HepG2 (cell line): ENCODE measurements around the gene PIK3R5. TPM values are rescaled to one million over a fixed set of nuclear protein-coding genes. Genes with fewer than 3 reads are reported as not detected.

ENCODE experiments used
- ATAC-seq: fragments of 200-7000 bp; cut with Tn5 transposase; 3 replicates; pipeline ENCODE4 v1.9.1; 2020; ENCODE audit warnings: mild to moderate bottlenecking, moderate library complexity
- BruUV-seq: library from RNA; stranded (reverse); fragments of 400-500 nt; replicated peaks from 2 replicates; lab custom pipeline; 2021; lab: Mats Ljungman, UMichigan
- CTCF ChIA-PET: fragments of 300-600 bp; formaldehyde crosslinking; extraction: SDS; loops from one replicate; lab custom pipeline; 2021; ENCODE audit warnings: low total read pairs, inconsistent platforms, low intra/inter-chr PET ratio; lab: Yijun Ruan, JAX
- POLR2A ChIA-PET: fragments of 350-600 bp; sonication (Branson Sonifier 250); formaldehyde crosslinking; loops from one replicate; lab custom pipeline; 2020; ENCODE audit warnings: antibody characterized with exemption, inconsistent platforms; lab: Yijun Ruan, JAX
- DNase-seq: peaks from one replicate; pipeline ENCODE4 v3.0.0-alpha.2; 2015; ENCODE audit warnings: low spot score
- FAIRE-seq: peaks from 3 replicates; lab custom pipeline; 2011; peaks lifted over from hg19 to GRCh38; lab: Jason Lieb, UNC
- H2AFZ ChIP-seq: one replicate; pipeline ENCODE4 v1.6.1; 2011; ENCODE audit warnings: low read length, inconsistent platforms
- H3K27ac ChIP-seq: fragments of 300-600 bp; 3 replicates; pipeline ENCODE4 v1.8.0; 2011; ENCODE audit warnings: mixed run types, mild to moderate bottlenecking, mixed read lengths, low read length, inconsistent platforms; ENCODE audit not compliant: insufficient read depth; ENCODE audit errors: extremely low read length
- H3K27me3 ChIP-seq, 2 experiments: fragments of 200-600 bp in 1 of 2; 2 replicates in 1 of 2; 3 replicates in 1 of 2; pipeline versions ENCODE4 v1.6.0 to v1.8.0; 2011; ENCODE audit warnings: low read length in 2 of 2, mild to moderate bottlenecking in 2 of 2, moderate library complexity in 2 of 2, inconsistent platforms in 1 of 2; ENCODE audit not compliant: insufficient read depth in 2 of 2, control insufficient read depth in 1 of 2
- H3K36me3 ChIP-seq, 2 experiments: fragments of 200-600 bp in 1 of 2; replicated peaks in 1 of 2; 2 replicates in 1 of 2; 3 replicates in 1 of 2; pipeline versions ENCODE4 v1.5.1 to v1.8.0; 2011; ENCODE audit warnings: low read length in 2 of 2, inconsistent platforms in 1 of 2; ENCODE audit not compliant: insufficient read depth in 2 of 2, control insufficient read depth in 1 of 2
- H3K4me1 ChIP-seq: 2 replicates; pipeline ENCODE4 v1.5.1; 2012; ENCODE audit warnings: low read length, inconsistent platforms; ENCODE audit not compliant: insufficient read depth
- H3K4me2 ChIP-seq: 2 replicates; pipeline ENCODE4 v1.6.0; 2011; ENCODE audit warnings: low read depth, low read length, inconsistent platforms
- H3K4me3 ChIP-seq, 3 experiments: fragments of 200-600 bp in 1 of 3; sonication (generic), shearing (Covaris generic) in 1 of 3; replicated peaks in 1 of 3; 2 replicates each; pipeline ENCODE4 v1.5.1; 2011 to 2016; ENCODE audit warnings: low read length in 3 of 3, inconsistent platforms in 2 of 3, low read depth in 2 of 3, mild to moderate bottlenecking in 2 of 3, control low read depth in 1 of 3, mixed read lengths in 1 of 3; ENCODE audit not compliant: insufficient read depth in 1 of 3
- H3K79me2 ChIP-seq: one replicate; pipeline ENCODE4 v1.6.1; 2011; ENCODE audit warnings: low read length, inconsistent platforms; ENCODE audit not compliant: insufficient read depth
- H3K9ac ChIP-seq: 2 replicates; pipeline ENCODE4 v1.6.0; 2011; ENCODE audit warnings: mild to moderate bottlenecking, low read depth, low read length, inconsistent platforms; ENCODE audit not compliant: insufficient read depth
- H3K9me3 ChIP-seq: 2 replicates; pipeline ENCODE4 v1.5.1; 2012; ENCODE audit warnings: mild to moderate bottlenecking, low read length
- H4K20me1 ChIP-seq: 2 replicates; pipeline ENCODE4 v1.6.0; 2011; ENCODE audit warnings: inconsistent platforms, mild to moderate bottlenecking, low read length, moderate library complexity; ENCODE audit not compliant: insufficient read depth
- FOXC1 ChIP-seq: sonication (generic); formaldehyde crosslinking; IDR thresholded peaks from 2 replicates; pipeline ENCODE4 v1.8.0; 2022; ENCODE audit warnings: mild to moderate bottlenecking, missing genetic modification reagents, borderline replicate concordance
- GATAD2A ChIP-seq: IDR thresholded peaks from 2 replicates; pipeline ENCODE4 v1.6.1; 2016
- HOMEZ ChIP-seq: IDR thresholded peaks from 2 replicates; pipeline ENCODE4 v1.6.1; 2016; ENCODE audit warnings: low read depth
- MEF2D ChIP-seq: sonication (generic); formaldehyde crosslinking; IDR thresholded peaks from 2 replicates; pipeline ENCODE4 v1.5.1; 2020; ENCODE audit warnings: mild to moderate bottlenecking, missing genetic modification reagents
- POLR2AphosphoS2 ChIP-seq: IDR thresholded peaks from 2 replicates; pipeline ENCODE4 v1.6.1; 2011; ENCODE audit warnings: low read depth, low read length, improper control_type of control experiment
- SRY ChIP-seq: sonication (generic); formaldehyde crosslinking; IDR thresholded peaks from 2 replicates; pipeline ENCODE4 v1.8.0; 2022; ENCODE audit warnings: mild to moderate bottlenecking, missing genetic modification reagents
- TCF7 ChIP-seq: sonication (generic); IDR thresholded peaks from 2 replicates; pipeline ENCODE4 v1.6.1; 2016; ENCODE audit warnings: antibody characterized with exemption, low read depth
- ZBTB2 ChIP-seq: sonication (generic); formaldehyde crosslinking; IDR thresholded peaks from 2 replicates; pipeline ENCODE4 v1.8.0; 2022; ENCODE audit warnings: low read depth, missing genetic modification reagents
- ZBTB8A ChIP-seq: sonication (generic); formaldehyde crosslinking; IDR thresholded peaks from 2 replicates; pipeline ENCODE4 v1.4.0; 2020; ENCODE audit warnings: mild to moderate bottlenecking, low read depth, missing genetic modification reagents, borderline replicate concordance
- ZNF569 ChIP-seq: sonication (generic); formaldehyde crosslinking; IDR thresholded peaks from 2 replicates; pipeline ENCODE4 v1.5.0; 2020; ENCODE audit warnings: mild to moderate bottlenecking, missing genetic modification reagents, moderate library complexity, borderline replicate concordance
- ZNF746 ChIP-seq: sonication (generic); formaldehyde crosslinking; IDR thresholded peaks from 2 replicates; pipeline ENCODE4 v1.8.0; 2022; ENCODE audit warnings: mild to moderate bottlenecking, missing genetic modification reagents
- ZSCAN9 ChIP-seq: IDR thresholded peaks from 2 replicates; pipeline ENCODE4 v1.6.1; 2016; ENCODE audit warnings: borderline replicate concordance
- WGBS: methylation state at CpG from one replicate; pipeline ENCODE4 v1.1.6; 2017; ENCODE audit warnings: low lambda C conversion rate; 5-methylcytosine and 5-hydroxymethylcytosine counted together
- in situ Hi-C: cut with HindIII; loops from 2 replicates; pipeline ENCODE4 v1.10.0; 2017; ENCODE audit warnings: low pct_unique_long_range_greater_than_20kb; ENCODE audit not compliant: extremely low pct_ligation_motif_present
- intact Hi-C: fragments of 100-400 bp; cut with micrococcal nuclease; formaldehyde crosslinking; loops from one replicate; pipeline ENCODE4 v1.10.0; 2022; ENCODE audit not compliant: unreplicated experiment
- polyA plus RNA-seq, 8 experiments: library from polyadenylated mRNA; depleted of rRNA in 3 of 8; stranded (reverse) in 7 of 8; unstranded in 1 of 8; fragments of >200 nt; fragmentation: Illumina TruSeq in 4 of 8; extraction: Trizol in 4 of 8; gene quantifications; 2 replicates each; pipeline versions ENCODE4 v1.2.1 to v1.2.3, GENCODE V29; 2011 to 2016; ENCODE audit warnings: low read depth in 4 of 8, missing spikeins in 1 of 8, mixed read lengths in 1 of 8; ENCODE audit not compliant: insufficient read depth in 1 of 8
- total RNA-seq, 5 experiments: library from RNA; depleted of rRNA; stranded (reverse); fragments of >200 nt; fragmentation: Illumina TruSeq; extraction: Trizol; gene quantifications; 2 replicates each; pipeline ENCODE4 v1.2.3, GENCODE V29; 2016; ENCODE audit warnings: low read depth in 1 of 5

The PIK3R5 gene
- total and polyA plus RNA-seq, 2 of the 13 experiments (the other 11 are each of a cell fraction or from before 2014, with no cell fraction given) = not detected

- H3K36me3 ChIP-seq = no peaks in the 10 kb centered on the region
- no TSS peak for BruUV-seq
Observed at GRCh38 chr17:8849311-8850041, 116.0 kb downstream of the PIK3R5 start.

More at GRCh38 chr17:8849311-8850041, 116.0 kb downstream of the PIK3R5 start:
- ChIA-PET CTCF (no interaction called here), POLR2A (no interaction called here)
- 15% methylated on average over 3 of the region's 4 CpGs for WGBS
- H4K20me1 ChIP-seq = no peaks in the 10 kb centered on the region
- no peaks in the 10 kb centered on the region; a peak in 1 of 5 replicates for H3K27me3 ChIP-seq
- H3K9ac ChIP-seq = no peak overlapping the region
- TF ChIP-seq ZSCAN9 (CRISPR knock-in tag) = no peak
- no peak for TF ChIP-seq POLR2AphosphoS2
- TF ChIP-seq HOMEZ (CRISPR knock-in tag) = no peak
- no peak for TF ChIP-seq SRY (CRISPR knock-in tag)
- TF ChIP-seq ZBTB8A (CRISPR knock-in tag) = no peak
- no peak for TF ChIP-seq ZNF746 (CRISPR knock-in tag)
- no peak for TF ChIP-seq TCF7
- no peak for TF ChIP-seq ZNF569 (CRISPR knock-in tag)
- TF ChIP-seq MEF2D (CRISPR knock-in tag) = no peak
- no peak for TF ChIP-seq ZBTB2 (CRISPR knock-in tag)
- TF ChIP-seq GATAD2A (CRISPR knock-in tag) = no peak
- no peak for TF ChIP-seq FOXC1 (CRISPR knock-in tag)
- H3K27ac ChIP-seq = no peak overlapping the region
- in situ Hi-C loops (no loop called here), intact Hi-C loops (no loop called here)
- H3K79me2 ChIP-seq = no peaks in the 10 kb centered on the region
- no peak overlapping the region for H2AFZ ChIP-seq
- no peak overlapping the region for H3K4me3 ChIP-seq
- no peak overlapping the region for H3K4me2 ChIP-seq
- H3K4me1 ChIP-seq = no peaks in the 10 kb centered on the region
- H3K9me3 ChIP-seq = no peaks in the 10 kb centered on the region
- DNase-seq (no peak), ATAC-seq (no peak), FAIRE-seq (no peak)
